ENCODE results near the gene BPTF.
A peak's percentile ranks its signal among the peaks of the same experiment; 100 is the strongest.
"Not testable (repeated sequence)": the region's sequence is repeated elsewhere in the genome, so short reads cannot be mapped to it uniquely, and the experiment has no call there.

Gene BPTF

DNA sequence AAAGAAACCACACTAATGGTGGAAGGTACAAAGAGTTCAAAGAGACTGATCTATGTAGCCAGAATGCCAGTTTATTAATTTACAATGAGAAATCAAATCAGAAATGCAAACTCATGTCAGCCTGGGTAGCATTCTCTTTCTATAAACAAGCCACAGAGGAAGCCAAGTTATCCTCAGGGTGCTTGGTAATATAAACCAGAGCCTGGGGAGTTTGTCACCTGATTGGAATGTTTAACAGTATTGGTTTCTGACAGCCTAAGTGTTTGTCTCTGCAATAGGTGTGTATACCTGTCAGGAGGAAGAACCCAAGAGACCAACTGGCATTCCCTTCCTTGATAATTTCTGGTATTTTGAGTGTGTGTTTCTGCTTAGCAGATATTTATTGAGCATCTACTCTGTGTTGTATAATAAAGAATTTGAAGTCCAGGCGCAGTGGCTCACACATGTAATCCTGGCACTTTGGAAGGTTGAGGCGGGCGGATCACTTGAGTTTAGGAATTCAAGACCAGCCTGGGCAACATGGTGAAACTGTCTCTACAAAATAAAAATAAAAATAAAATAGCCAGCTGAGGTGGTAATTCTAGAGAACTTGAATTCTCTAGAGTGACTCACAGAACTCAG lies 174.1 kb downstream of the BPTF start:
- DNase-seq (ENCODE audit: low read depth in 1 of 2, low spot score in 1 of 2), result no peak

DNA sequence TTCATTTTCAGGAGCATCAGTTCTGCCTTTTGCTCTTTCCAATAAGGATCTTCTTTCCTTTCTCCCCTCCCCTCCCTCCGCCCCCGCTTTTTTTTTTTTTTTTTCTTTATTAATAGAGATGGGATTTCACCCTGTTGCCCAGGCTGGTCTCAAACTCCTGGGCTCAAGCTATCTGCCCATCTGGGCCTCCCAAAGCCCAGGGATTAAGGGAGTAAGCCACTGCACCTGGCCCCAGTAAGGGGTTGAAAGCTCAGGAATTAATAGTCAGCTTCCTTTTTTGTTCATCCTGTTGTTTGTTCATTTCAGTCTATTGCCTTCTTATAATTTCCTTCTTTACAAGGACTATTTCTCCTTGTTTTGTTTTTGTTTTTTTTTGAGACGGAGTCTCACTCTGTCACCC lies 178.9 kb downstream of the BPTF start:
- DNase-seq (ENCODE audit: low read depth in 1 of 2, low spot score in 1 of 2), result no peak

DNA sequence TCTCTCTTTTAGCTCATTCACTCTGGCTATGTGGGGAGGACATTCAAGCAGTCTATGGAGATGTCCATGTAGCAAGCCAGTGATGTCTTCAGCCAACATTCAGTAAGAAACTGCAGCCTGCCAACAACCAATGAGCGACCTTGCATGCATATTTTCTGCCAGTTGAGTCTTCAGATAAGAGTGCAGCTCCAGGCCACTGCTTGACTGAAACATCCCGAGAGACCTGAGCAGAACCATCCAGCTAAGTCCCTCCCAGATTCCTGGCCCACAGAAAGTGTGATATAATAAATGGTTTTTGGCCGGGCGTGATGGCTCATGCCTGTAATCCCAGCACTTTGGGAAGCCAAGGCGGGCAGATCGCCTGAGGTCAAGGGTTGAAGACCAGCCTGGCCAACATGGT lies 181.5 kb downstream of the BPTF start:
- DNase-seq (ENCODE audit: low read depth in 1 of 2, low spot score in 1 of 2), result no peak

DNA sequence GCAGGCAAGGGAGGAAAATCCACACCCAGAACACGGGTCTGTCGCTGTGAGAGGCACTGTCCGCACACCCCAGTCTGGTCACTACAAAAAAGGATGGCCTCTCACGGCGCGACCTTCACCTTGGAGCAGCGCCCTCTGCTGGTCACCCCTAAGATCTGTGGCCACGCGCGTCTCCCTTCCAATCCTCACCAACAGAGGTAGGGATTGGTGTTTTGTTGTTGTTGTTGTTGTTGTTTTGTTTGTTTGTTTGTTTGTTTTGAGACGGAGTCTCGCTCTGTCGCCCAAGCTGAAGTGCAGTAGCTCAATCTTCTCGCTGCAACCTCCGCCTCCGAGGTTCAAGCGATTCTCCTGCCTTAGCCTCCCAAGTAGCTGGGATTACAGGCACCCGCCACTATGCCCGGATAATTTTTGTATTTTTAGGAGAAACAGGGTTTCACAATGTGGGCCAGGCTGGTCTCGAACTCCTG lies 185.9 kb downstream of the BPTF start:
- peak; percentile 32 to 42 for DNase-seq (ENCODE audit: low read depth in 1 of 2, low spot score in 1 of 2)

DNA sequence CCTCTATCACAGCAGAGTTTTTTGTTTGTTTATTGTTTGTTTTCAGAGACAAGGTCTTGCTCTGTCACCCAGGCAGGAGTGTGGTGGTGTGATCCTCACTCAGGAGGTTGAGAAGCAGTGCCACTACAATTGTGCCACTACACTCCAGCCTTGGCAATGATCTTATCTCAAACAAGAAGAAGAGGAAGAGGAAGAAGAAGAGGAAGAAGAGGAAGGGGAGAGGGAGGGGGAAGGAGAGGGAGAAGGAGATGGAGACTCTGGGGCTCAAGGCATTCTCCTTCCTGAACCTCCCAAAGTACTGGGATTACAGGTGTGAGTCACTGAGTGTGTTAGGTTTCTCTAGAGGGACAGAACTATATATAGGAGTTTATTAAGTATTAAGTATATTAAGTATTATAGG lies 188.1 kb downstream of the BPTF start:
- no peak for DNase-seq (ENCODE audit: low read depth in 1 of 2, low spot score in 1 of 2)

DNA sequence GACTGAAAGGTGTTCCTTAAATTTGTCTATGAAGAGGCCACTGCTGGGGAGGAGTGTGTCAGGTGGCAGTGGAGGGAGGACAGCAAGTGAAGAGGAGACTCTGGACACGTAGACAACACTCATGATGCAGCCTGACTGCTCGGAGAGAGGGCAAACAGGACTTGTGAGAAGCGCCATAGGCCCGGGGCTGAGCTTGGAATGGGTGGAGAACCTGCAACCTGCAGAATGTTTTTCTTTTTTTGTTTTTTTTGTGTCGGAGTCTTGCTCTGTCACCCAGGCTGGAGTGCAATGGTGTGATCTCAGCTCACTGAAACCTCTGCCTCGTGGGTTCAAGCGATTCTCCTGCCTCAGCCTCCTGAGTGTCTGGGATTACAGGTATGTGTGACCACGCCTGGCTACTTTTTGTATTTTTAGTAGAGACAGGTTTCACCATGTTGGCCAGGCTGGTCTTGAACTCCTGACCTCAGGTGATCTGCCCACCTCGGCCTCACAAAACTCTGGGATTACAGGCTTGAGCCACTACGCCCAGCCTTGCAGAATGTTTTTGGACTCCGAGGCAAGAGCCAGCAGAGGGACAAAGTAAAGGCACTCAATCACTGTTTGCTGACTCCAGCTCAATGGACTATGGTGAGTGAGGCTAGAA lies 189.9 kb downstream of the BPTF start:
- no peak for DNase-seq (ENCODE audit: low read depth in 1 of 2, low spot score in 1 of 2)

DNA sequence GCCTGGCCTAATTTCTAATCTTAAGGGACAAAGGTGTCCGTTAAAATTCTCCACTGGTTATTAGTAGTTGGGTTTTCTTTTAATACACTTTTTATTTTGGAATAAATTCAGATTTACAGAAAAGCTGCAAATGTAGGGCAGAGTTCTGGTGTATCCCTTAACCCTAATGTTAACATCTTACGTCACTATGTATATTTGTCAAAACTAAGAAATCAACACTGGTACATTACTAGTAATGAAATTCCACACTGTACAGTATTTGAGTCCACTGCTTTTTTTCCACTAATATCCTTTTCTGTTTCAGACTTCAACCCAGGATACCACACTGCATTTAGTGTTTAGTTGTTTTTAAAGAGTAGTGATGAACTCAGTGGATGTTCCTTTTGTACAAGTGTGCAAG lies 191.5 kb downstream of the BPTF start:
- no peak for DNase-seq (ENCODE audit: low read depth in 1 of 2, low spot score in 1 of 2)

DNA sequence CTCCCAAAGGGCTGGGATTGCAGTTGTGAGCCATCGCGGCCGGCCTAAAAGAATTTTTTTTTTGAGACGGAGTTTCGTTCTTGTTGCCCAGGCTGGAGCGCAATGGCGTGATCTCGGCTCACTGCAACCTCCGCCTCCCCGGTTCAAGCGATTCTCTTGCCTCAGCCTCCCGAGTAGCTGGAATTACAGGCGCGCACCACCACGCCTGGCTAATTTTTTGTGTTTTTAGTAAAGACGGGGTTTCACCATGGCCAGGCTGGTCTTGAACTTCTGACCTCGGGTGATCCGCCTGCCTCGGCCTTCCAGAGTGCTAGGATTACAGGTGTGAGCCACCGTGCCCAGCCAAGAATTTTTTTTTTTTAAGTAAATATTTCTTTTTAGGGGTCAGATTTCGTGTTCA lies 193.2 kb downstream of the BPTF start:
- not testable (repeated sequence) for DNase-seq (ENCODE audit: low read depth in 1 of 2, low spot score in 1 of 2)

DNA sequence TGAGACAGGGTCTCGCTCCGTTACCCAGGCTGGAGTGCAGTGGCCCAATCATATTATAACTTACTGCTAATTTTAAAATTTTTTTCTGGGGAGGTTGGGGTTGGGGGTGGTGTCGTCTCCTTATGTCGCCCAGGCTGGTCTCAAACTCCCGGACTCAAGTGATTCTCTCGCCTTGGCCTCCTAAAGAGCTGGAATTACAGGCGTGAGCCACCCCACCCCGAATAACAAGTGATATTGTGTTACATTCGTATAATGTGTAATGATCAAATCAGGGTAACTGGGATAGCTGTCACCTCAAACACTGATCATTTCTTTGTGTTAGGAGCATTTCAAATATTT lies 194.0 kb downstream of the BPTF start:
- DNase-seq (ENCODE audit: low read depth in 1 of 2, low spot score in 1 of 2), result no peak

DNA sequence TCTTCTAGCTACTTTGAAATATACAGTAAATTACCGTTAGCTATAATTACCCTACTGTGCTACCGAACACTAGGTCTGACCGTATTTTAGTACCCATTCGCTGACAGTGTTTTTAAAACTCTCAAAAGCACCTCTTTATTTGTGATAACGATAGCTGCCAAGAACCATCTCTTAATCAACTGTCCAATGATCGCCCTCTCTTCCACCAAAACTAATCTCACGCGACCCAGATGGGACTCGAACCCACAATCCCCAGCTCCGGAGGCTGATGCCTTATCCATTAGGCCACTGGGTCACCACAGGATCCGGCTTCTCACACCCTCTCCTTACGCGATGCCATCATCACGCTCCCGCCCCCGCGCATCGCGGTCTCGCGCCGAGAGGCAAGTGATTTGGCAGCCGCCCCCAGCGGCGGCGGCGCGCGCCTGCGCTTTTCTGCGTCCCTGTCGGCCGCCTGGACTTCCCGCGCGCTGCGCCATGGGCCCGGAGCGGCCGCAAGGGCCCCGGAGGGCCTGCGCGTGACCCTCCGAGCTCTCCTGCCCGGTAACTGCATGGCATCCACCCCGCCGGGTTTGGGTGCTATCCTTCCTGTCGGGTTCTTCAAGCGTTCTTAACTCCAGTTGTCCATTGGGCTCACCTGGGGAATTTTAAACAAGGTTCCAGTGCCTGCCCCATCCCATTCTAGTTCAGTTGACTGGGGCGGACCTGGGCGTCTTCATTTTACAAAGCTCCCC lies 194.5 kb downstream of the BPTF start:
- peak; percentile 98 to 100 for DNase-seq (ENCODE audit: low read depth in 1 of 2, low spot score in 1 of 2)

DNA sequence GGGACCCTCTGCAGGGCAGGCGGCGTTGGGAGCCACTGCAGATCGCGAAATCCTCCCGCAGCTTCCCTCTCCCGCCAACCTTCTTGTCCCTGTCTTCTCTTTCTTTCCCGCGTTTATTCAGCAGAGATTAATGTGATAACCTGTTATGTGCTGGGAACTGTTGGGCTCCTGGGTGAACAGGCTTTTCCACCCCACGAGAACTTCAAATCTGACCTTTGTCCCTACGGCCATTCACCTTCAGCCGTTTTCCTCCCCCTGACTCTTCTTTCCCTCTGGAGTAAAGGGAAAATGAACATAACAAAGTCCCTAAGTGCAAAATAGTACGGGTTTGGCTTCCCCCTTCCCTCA lies 195.1 kb downstream of the BPTF start:
- no peak for DNase-seq (ENCODE audit: low read depth in 1 of 2, low spot score in 1 of 2)

DNA sequence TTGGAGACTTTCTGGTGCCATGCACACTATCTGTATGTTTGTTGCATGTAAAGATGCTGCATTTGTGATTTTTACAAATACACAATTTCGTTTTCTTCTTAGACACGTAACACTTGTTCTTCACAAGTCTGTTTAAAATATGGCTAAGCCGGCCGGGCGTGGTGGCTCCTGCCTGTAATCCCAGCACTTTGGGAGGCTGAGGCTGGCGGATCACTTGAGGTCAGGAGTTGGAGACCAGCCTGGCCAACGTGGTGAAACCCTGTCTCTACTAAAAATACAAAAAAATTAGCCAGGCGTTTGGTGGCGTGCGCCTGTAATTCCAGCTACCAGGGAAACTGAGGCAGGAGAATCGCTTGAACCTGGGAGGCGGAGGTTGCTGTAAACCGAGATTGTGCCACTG lies 195.5 kb downstream of the BPTF start:
- not testable (repeated sequence) for DNase-seq (ENCODE audit: low read depth in 1 of 2, low spot score in 1 of 2)

DNA sequence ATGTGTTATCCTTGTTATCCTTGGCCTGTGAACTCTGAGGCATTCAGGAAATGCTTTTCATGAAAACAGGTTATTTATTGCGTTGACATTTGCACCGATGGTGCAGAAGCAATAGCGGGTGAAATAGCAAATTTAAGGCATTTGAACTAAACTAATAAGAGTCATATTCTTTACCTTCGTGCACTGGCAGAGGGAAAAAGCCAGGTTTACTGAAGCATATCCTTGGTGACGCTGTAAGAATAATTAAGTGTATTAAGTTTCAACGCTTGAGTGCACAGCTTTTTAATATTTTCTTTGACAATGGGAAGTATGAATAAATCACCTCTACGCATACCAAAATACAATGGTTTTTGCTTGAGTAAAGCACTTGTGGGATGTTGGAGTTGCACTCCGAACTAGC lies 196.7 kb downstream of the BPTF start:
- no peak for DNase-seq (ENCODE audit: low read depth in 1 of 2, low spot score in 1 of 2)

DNA sequence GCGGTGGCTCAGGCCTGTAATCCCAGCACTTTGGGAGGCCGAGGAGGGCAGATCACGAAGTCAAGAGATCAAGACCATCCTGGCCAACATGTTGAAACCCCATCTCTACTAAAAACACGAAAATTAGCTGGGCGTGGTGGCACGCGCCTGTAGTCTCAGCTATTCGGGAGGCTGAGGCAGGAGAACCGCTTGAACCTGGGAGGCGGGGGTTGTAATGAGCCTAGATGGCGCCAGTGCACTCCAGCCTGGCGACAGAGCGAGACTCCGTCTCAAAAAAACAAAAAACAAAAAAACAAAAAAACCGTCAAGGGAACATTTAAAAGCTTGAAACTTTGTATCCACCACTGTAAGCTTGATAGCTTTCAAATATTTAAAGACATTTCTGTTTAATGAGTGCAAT lies 197.2 kb downstream of the BPTF start:
- DNase-seq (ENCODE audit: low read depth in 1 of 2, low spot score in 1 of 2), result not testable (repeated sequence)

DNA sequence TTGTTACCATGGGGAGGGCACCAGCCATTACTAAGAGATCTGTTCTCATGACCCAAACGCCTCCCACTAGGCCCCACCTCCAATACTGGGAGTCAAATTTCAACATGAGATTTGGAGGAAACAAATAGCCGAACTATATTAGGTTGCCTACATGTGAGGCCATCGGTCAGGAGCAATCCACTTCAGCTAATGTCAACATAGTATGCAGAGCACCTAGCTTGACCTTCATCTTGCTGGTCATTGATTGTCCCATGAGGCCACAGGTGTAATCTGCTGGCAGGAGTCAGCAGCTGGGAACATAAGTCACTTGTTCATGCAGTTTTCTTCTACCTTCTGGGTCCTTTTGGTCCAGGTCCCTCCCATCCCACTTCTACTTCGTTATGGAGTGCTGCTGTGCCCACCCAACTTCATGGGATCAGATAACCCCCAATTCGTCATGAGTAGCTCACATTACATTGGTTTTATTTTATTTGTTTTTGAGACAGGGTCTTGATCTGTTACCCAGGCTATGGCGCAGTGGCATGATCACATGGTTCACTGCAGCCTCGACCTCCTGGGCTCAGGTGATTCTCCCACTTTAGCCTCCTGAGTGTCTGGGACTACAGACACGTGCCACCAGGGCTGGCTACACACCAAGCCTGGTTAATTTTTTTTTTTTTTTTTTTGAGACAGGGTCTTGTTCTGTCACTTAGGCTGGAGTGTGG lies 204.4 kb downstream of the BPTF start:
- no peak for DNase-seq (ENCODE audit: low read depth in 1 of 2, low spot score in 1 of 2)
